IPS-15b (cell line): ENCODE measurements around the gene C14orf132.
"Not testable (repeated sequence)": the region's sequence is repeated elsewhere in the genome, so short reads cannot be mapped to it uniquely, and the experiment has no call there.

Experiments used
- H3K27me3 ChIP-seq: one replicate; pipeline ENCODE4 v1.6.1; 2013; ENCODE audit warnings: low read length; ENCODE audit not compliant: control insufficient read depth, insufficient read depth
- H3K36me3 ChIP-seq: one replicate; pipeline ENCODE4 v1.6.1; 2013; ENCODE audit warnings: low read length; ENCODE audit not compliant: control insufficient read depth, insufficient read depth
- H3K4me1 ChIP-seq: one replicate; pipeline ENCODE4 v1.6.1; 2013; ENCODE audit warnings: mild to moderate bottlenecking, low read length; ENCODE audit not compliant: control insufficient read depth, insufficient read depth
- H3K4me3 ChIP-seq: one replicate; pipeline ENCODE4 v1.5.1; 2013; ENCODE audit warnings: low read depth, low read length
- H3K9ac ChIP-seq: one replicate; pipeline ENCODE4 v1.6.1; 2013; ENCODE audit warnings: low read depth, mild to moderate bottlenecking, low read length
- H3K9me3 ChIP-seq: one replicate; pipeline ENCODE4 v1.6.1; 2013; ENCODE audit warnings: mild to moderate bottlenecking, low read length; ENCODE audit not compliant: control insufficient read depth, insufficient read depth

Gene C14orf132

DNA sequence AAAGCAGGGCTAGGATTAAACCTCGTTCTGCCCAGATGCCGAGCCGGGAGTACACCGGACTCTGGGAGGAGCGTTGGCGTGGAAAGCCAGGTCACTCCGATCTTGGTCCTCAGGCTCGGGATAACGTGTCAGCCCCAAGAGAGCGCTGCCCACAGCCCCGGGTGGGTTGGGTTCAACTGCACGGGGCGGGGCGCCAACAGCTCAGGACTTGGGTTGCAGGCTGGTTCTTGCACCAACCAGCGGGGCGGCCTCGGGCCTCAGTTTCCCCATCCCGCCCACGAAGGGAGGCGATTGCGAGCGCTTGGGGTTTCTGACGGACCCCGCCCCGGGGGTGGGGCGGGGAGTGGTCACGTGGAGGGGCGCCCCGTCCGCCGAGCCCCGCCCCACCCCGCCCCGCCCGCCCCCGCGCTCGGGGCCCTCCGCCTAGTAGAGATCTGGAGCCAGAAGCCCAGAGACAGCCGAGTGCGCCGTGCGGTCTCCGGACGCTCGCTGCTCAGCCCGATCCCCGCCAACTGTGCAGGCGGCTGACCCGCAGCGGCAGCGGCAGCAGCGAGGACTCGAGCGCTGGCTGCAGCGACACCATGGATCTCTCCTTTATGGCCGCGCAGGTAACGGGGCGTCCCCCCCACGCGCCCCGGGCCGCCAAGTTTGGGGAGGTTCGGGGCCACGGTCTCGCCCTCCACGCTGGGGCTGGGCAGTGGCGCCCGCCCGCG is at the start of gene C14orf132:
TSS of gene C14orf132 (plus strand) at position 443 of the 713 bp plus-strand sequence. CDS start at position 582, 139 bp downstream.
- H3K27me3 ChIP-seq = peaks cover 36% of the 10 kb centered on the region
- H3K9ac ChIP-seq = peak within 1 kb of the TSS; percentile 24
- H3K9me3 ChIP-seq = no peaks in the 10 kb centered on the region
- H3K4me3 ChIP-seq = peak within 1 kb of the TSS; percentile 75
- no peaks in the 10 kb centered on the region for H3K4me1 ChIP-seq
- H3K36me3 ChIP-seq = no peaks in the 10 kb centered on the region

DNA sequence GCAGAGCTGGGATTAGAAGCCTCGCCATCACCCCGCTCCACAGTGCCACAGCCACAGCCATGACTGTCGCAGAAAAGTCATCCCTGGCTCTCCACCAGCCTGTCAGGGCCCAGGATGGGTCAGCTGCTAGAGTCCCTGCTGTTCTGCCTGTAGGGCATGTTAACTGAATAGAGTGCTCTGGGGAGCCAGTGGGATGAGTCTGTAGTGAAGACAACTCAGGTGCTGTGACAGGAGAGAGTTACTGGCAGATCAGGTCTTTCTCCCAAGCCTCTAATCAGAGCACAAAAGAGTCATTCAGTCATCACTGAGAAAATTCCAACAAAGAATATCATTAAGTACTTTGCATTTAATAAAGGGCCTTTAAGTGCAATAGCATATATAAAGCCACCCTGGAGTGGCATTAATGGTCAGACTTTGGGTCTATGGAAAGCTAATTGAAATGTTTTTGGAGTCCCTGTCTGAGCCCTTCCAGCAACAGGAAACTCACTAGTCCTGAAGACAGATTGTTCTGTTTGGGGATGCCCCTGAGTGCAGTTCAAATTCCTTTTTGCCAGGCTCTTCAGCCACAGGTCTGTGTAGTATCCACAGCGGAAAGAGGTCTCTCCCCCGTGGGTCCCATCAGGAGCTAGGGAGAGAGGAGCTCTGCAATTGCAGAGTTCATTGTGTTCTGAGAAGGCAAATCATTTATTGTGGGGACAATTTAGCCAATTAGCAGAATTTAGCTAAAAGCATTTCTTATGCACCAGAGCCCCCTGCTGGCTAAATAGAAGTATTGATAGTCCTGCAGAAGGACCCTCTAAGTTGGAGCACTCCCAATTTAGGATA is 45.2 kb upstream of the C14orf132 start:
- H3K9me3 ChIP-seq = peaks cover 7% of the 10 kb centered on the region
- no peaks in the 10 kb centered on the region for H3K27me3 ChIP-seq
- peaks cover 16% of the 10 kb centered on the region for H3K4me1 ChIP-seq
- no peaks in the 10 kb centered on the region for H3K36me3 ChIP-seq
- H3K9ac ChIP-seq = peak overlapping the region; percentile 26
- H3K4me3 ChIP-seq = no peak overlapping the region

DNA sequence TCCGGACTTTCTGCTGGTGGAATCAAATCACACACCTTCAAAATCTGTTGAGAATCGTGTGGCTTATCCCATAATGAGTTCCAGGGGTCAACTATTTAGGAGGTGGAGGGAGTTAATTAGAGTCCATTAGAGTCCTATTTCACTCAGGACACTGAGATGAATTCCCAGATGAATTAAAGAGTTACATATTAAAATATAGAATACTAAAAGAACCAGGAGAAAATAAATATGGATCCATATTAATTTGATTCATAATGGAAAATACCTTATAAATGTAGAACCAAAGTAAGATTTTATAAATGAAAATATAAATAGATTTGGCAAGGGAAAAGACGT is 44.6 kb upstream of the C14orf132 start:
- Histone ChIP-seq H3K9me3 (peaks cover 7% of the 10 kb centered on the region), H3K36me3 (no peaks in the 10 kb centered on the region), H3K27me3 (no peaks in the 10 kb centered on the region), H3K9ac (no peak overlapping the region), H3K4me3 (no peak overlapping the region), H3K4me1 (peaks cover 16% of the 10 kb centered on the region)

DNA sequence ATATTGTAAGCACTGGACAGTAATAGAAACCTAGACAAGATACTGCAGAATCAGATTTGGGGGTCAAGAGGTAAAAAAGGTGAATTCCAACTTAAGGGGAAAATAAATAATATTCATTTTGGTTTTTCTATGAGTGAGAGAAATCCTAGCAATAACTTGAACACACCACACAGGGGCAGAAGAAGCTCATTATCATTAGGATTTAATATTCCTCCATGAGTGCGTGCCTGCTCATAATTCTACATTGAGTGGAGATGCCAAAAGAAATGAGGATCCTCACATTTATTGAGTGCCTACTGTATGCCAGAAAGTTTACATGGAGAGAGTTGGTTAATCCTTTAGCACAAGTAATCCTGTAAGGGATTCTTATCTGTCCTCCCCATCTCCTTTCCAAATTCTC is 40.5 kb upstream of the C14orf132 start:
- Histone ChIP-seq H3K4me1 (peaks cover 5% of the 10 kb centered on the region), H3K36me3 (no peaks in the 10 kb centered on the region), H3K27me3 (no peaks in the 10 kb centered on the region), H3K4me3 (no peak overlapping the region), H3K9ac (no peak overlapping the region), H3K9me3 (no peaks in the 10 kb centered on the region)

DNA sequence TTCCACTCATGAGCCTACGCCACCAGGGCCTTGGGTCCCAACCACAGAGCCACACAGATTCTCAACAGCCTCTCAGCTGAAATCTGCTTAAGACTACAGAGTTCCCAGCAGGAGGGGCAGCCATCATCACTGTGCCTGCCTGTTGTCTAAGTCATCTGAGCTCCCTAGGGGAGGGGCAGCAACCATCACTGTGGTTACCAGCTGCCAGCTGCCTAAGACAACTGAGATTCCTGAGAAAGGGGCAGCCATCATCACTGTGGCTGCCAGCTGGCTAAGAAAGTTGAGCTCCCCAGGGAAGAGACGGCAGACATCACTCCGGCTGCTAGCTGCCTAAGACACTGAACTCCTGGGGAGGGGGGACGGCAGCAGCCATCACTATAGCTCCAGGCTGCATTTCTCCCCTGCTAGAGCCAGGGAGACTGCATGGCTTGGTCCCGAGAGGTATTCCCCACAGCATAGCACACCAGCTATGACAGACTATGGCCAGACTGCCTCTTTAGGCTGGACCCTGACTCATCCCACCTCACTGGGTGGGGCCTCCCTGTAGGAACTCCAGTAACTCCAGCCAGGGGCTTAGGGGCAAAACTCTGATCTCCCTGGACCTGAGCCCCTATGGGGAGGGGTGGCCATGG is 37.2 kb upstream of the C14orf132 start:
- no peaks in the 10 kb centered on the region for H3K4me1 ChIP-seq
- no peaks in the 10 kb centered on the region for H3K27me3 ChIP-seq
- H3K4me3 ChIP-seq = no peak overlapping the region
- no peaks in the 10 kb centered on the region for H3K36me3 ChIP-seq
- no peaks in the 10 kb centered on the region for H3K9me3 ChIP-seq
- no peak overlapping the region for H3K9ac ChIP-seq

- no peak overlapping the region for H3K9ac ChIP-seq
- H3K4me1 ChIP-seq = no peaks in the 10 kb centered on the region
- no peak overlapping the region for H3K4me3 ChIP-seq
- H3K36me3 ChIP-seq = no peaks in the 10 kb centered on the region
- no peaks in the 10 kb centered on the region for H3K9me3 ChIP-seq
- no peaks in the 10 kb centered on the region for H3K27me3 ChIP-seq
These were observed 36.7 kb upstream of the C14orf132 start for GRCh38 chr14:96002498-96002884.

DNA sequence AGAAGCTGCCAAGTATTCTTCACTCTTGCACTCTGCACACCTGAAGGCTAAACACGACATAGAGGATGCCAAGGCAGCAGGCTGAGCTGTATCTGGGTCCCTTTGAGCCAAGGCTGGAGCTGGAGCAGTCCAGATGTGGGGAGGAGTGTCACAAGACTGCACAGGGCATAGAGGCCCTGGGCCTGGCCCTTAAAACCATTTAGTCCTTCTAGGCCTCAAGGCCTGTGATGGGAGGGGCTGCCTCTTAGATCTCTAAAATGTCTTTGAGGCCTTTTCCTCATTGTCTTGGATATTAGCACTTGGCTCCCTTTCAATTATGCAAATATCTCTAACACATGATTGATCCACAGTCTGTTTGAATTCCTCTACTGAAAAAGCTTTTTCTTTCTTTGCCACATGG is 28.0 kb upstream of the C14orf132 start:
- peaks cover 6% of the 10 kb centered on the region for H3K9me3 ChIP-seq
- H3K4me3 ChIP-seq = no peak overlapping the region
- H3K27me3 ChIP-seq = no peaks in the 10 kb centered on the region
- H3K4me1 ChIP-seq = no peaks in the 10 kb centered on the region
- H3K36me3 ChIP-seq = no peaks in the 10 kb centered on the region
- H3K9ac ChIP-seq = no peak overlapping the region

DNA sequence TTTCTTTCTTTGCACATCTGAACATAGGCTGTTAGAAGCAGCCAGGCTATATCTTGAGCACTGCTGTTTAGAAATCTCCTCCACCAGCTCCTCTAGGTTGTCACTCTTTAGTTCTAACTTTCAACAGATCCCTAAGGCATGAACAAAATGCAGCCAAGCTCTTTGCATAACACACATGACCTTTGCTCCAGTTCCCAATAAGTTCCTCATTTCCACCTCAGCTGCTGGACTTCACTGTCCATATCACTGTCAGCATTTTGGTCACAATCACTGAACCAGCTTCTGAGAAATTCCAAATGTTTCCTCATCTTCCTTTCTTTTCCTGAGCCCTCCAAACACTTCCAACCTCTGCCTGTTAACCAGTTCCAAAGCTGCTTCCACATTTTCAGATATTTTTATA is 27.6 kb upstream of the C14orf132 start:
- Histone ChIP-seq H3K4me1 (no peaks in the 10 kb centered on the region), H3K9me3 (peaks cover 6% of the 10 kb centered on the region), H3K36me3 (no peaks in the 10 kb centered on the region), H3K4me3 (no peak overlapping the region), H3K27me3 (no peaks in the 10 kb centered on the region), H3K9ac (no peak overlapping the region)

GRCh38 chr14:96012757-96013156 is 26.4 kb upstream of the C14orf132 start:
- not testable (repeated sequence) for H3K27me3 ChIP-seq, H3K4me1 ChIP-seq, H3K36me3 ChIP-seq, H3K9me3 ChIP-seq, H3K4me3 ChIP-seq, H3K9ac ChIP-seq

DNA sequence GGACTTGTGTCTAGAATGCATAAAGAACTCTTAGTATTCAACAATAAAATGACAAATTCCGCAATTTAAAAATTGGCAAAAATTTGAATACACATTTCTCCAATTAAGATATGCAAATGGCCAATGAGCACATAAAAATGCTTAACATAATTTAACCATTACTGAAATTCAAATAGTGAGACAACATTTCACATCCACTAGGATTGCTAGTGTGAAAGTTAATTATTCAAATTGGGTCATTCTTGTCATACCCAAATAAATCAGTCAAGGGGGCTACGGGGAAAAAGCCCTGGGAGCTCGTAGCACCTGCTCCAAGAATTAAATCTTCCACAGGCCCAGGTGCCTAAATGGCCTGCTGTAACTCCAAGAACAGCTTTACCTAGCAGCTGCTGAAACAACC is 25.0 kb upstream of the C14orf132 start:
- Histone ChIP-seq H3K27me3 (no peaks in the 10 kb centered on the region), H3K4me1 (no peaks in the 10 kb centered on the region), H3K9ac (no peak overlapping the region), H3K4me3 (no peak overlapping the region), H3K9me3 (peaks cover 6% of the 10 kb centered on the region), H3K36me3 (no peaks in the 10 kb centered on the region)

DNA sequence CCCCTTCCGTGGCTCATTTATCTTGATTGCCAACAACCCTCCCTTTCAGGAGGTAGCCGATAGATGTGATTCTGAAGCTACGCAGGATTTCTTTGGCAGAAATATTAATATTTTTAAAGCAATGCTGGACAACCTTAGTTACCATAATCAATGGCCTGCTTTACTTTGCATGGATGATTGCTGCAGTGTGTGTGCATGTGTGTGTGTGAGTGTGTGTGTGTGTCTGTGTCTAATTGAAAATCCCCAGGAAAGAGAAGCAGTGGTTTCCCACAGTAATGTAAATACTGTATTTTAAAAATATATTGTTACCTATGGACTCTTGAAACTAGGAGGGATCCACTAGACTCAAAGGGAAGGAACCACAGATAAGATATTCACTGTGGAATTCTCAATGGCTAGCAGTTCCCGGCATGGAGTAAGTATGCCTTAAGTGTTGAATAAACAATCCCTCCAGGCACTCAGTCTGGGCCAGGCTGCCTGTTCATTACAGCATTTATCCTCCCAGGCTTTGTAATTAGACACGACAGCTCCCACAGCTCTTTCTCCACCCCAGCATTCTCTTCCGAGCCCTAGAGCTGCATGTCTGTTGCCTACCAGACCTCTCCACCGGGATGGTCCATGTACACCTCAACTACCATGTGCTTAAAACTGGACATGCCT is 22.5 kb upstream of the C14orf132 start:
- no peak overlapping the region for H3K4me3 ChIP-seq
- H3K9ac ChIP-seq = no peak overlapping the region
- no peaks in the 10 kb centered on the region for H3K27me3 ChIP-seq
- no peaks in the 10 kb centered on the region for H3K9me3 ChIP-seq
- H3K4me1 ChIP-seq = no peaks in the 10 kb centered on the region
- no peaks in the 10 kb centered on the region for H3K36me3 ChIP-seq
